ENCODE results near the gene GLIS1. TPM values are rescaled to one million over a fixed set of nuclear protein-coding genes. Genes with fewer than 3 reads are reported as not detected.

The GLIS1 gene
- total and polyA plus RNA-seq, 2 of the 8 experiments (the other 6 are each of a cell fraction or from before 2014, with no cell fraction given), result 0.15 to 0.22 TPM

- Histone ChIP-seq H3K9ac (replicated peaks in 1 of 4; ENCODE audit: extremely low read depth in 1 of 4, low read depth in 3 of 4, low read length in 3 of 4) (no peak overlapping the region), H3K4ac (replicated peaks; ENCODE audit: insufficient read length, low read depth, low read length) (no peak overlapping the region), H2AK5ac (ENCODE audit: low read depth, low read length) (no peak overlapping the region), H3K79me1 (ENCODE audit: low read depth, low read length) (no peaks in the 10 kb centered on the region), H3K4me3 (ENCODE audit: extremely low read depth in 1 of 4, insufficient read depth in 2 of 4, low read depth in 3 of 4, low read length in 4 of 4) (no peak overlapping the region), H2BK15ac (ENCODE audit: low read length) (no peak overlapping the region), H2BK5ac (ENCODE audit: low read depth, low read length) (no peak overlapping the region), H3K36me3 (ENCODE audit: control insufficient read depth in 2 of 4, insufficient read depth in 4 of 4, low read length in 3 of 4) (no peaks in the 10 kb centered on the region), H3K4me1 (replicated peaks in 1 of 4; ENCODE audit: control insufficient read depth in 3 of 4, insufficient read depth in 4 of 4, low read length in 3 of 4) (no peaks in the 10 kb centered on the region), H2BK20ac (ENCODE audit: low read length) (no peak overlapping the region), H4K8ac (ENCODE audit: extremely low read depth, insufficient read depth, low read length) (no peak overlapping the region), H3K79me2 (ENCODE audit: control insufficient read depth in 1 of 2, insufficient read depth in 2 of 2, low read length in 2 of 2) (no peaks in the 10 kb centered on the region), H2BK120ac (replicated peaks; ENCODE audit: low read depth, low read length) (no peak overlapping the region), H2BK12ac (ENCODE audit: low read depth, low read length) (no peak overlapping the region), H3K56ac (replicated peaks; ENCODE audit: insufficient read length, low read depth, low read length) (no peak overlapping the region), H3K27ac (ENCODE audit: low read depth, low read length) (no peak overlapping the region), H3K27me3 (replicated peaks in 1 of 4; ENCODE audit: control insufficient read depth in 3 of 4, extremely low read depth in 1 of 4, insufficient read depth in 3 of 4, low read length in 3 of 4) (no peaks in the 10 kb centered on the region), H3K4me2 (ENCODE audit: insufficient read depth in 1 of 2, low read depth in 2 of 2, low read length in 2 of 2) (no peak overlapping the region), H3K18ac (ENCODE audit: extremely low read depth, low read length) (no peak overlapping the region), H3K14ac (ENCODE audit: insufficient read length) (no peak overlapping the region), H4K5ac (ENCODE audit: insufficient read length, low read depth, low read length) (no peak overlapping the region), H3K23ac (ENCODE audit: insufficient read length) (no peak overlapping the region), H3K23me2 (ENCODE audit: low read depth, low read length) (peaks cover 8% of the 10 kb centered on the region; the same call in 1 of the 2 replicates), H4K91ac (replicated peaks; ENCODE audit: insufficient read length, low read length) (no peak overlapping the region), H4K20me1 (replicated peaks in 1 of 2; ENCODE audit: control insufficient read depth in 1 of 2, insufficient read depth in 2 of 2, low read length in 2 of 2) (no peaks in the 10 kb centered on the region), H3K9me3 (ENCODE audit: insufficient read depth in 2 of 2, low read depth in 1 of 2, low read length in 1 of 2) (no peaks in the 10 kb centered on the region), H2AFZ (ENCODE audit: low read length) (no peak overlapping the region)
- CTCF ChIA-PET (ENCODE audit: partially characterized antibody), result interaction anchor here (0.8 to 3.3 kb wide), 8 partner anchors 11 to 447 kb away, joined by 3 to 13 read pairs (median 3); no protein-coding TSS in a partner anchor
- 75% methylated on average over 1 of the region's 1 CpG; no CpG with 5 or more reads in 1 of the 2 experiments for WGBS, 2 experiments (ENCODE audit: extremely low coverage in 1 of 2, insufficient coverage in 1 of 2, insufficient read length in 1 of 2, insufficient replicate concordance in 2 of 2, low coverage in 1 of 2, low lambda C conversion rate in 2 of 2, missing lambda C conversion rate in 1 of 2)
- FAIRE-seq, result no peak
- DNase-seq (ENCODE audit: low read depth in 1 of 2, low spot score in 2 of 2), result peak in 1 of 2 experiments; percentile 14
- POLR2A ChIA-PET (ENCODE audit: partially characterized antibody), result no interaction called here
- TF ChIP-seq TBP (IDR thresholded peaks at IDR 0.05; ENCODE audit: low read depth, low read length) (no peak), USF2 (IDR thresholded peaks at IDR 0.05; ENCODE audit: low read length) (no peak), CTBP2 (IDR thresholded peaks at IDR 0.05; ENCODE audit: borderline replicate concordance, insufficient read depth, insufficient read length, low read length) (no peak), POLR2AphosphoS5 (IDR thresholded peaks at IDR 0.05; ENCODE audit: low read depth, low read length) (no peak), SAP30 (IDR thresholded peaks at IDR 0.05; ENCODE audit: insufficient read depth, insufficient replicate concordance, low read length) (no peak), SP4 (IDR thresholded peaks at IDR 0.05; ENCODE audit: low read length) (no peak), EGR1 (IDR thresholded peaks at IDR 0.05; ENCODE audit: borderline replicate concordance, low read depth, low read length) (no peak), SP2 (IDR thresholded peaks at IDR 0.05; ENCODE audit: low read length) (no peak), MAFK (IDR thresholded peaks at IDR 0.05; ENCODE audit: low read depth, low read length) (no peak), BCL11A (IDR thresholded peaks at IDR 0.05; ENCODE audit: low read depth in 2 of 2, low read length in 2 of 2) (no peak), NANOG (IDR thresholded peaks at IDR 0.05; ENCODE audit: insufficient read depth, low read depth, low read length, poor library complexity, severe bottlenecking) (no peak), RBBP5 (IDR thresholded peaks at IDR 0.05; ENCODE audit: borderline replicate concordance, low read depth, low read length) (no peak)
Observed at GRCh38 chr1:53627666-53628065, 111.3 kb downstream of the GLIS1 start.

All from H1 (cell line).